Central memory CD8-positive, alpha-beta T cell (primary cell): ENCODE results near the gene TMEM18.

Experiments used
- ATAC-seq: fragments of 150-1000 bp; cut with Tn5 transposase; replicated peaks from 2 replicates; pipeline ENCODE4 v1.10.0; 2022; ENCODE audit warnings: mild to moderate bottlenecking, moderate FRiP score, moderate number of reproducible peaks; ENCODE audit not compliant: poor library complexity, severe bottlenecking; ENCODE audit errors: extremely low read depth
- DNase-seq, 2 donors: peaks; one replicate each; pipeline ENCODE4 v3.0.0; 2021; ENCODE audit warnings: low spot score in 2 of 2
- H3K27ac Mint-ChIP-seq: one replicate; pipeline ENCODE4 v1.8.0; 2022; ENCODE audit warnings: low read depth, mild to moderate bottlenecking, moderate library complexity, mixed read lengths
- H3K27me3 Mint-ChIP-seq: one replicate; pipeline ENCODE4 v1.8.0; 2022; ENCODE audit warnings: mixed read lengths
- H3K36me3 Mint-ChIP-seq: one replicate; pipeline ENCODE4 v1.8.0; 2022; ENCODE audit warnings: mild to moderate bottlenecking, moderate library complexity, mixed read lengths; ENCODE audit not compliant: insufficient read depth
- H3K4me1 Mint-ChIP-seq: one replicate; pipeline ENCODE4 v1.8.0; 2022; ENCODE audit warnings: mixed read lengths
- H3K4me3 Mint-ChIP-seq: one replicate; pipeline ENCODE4 v1.8.0; 2022; ENCODE audit warnings: mild to moderate bottlenecking, moderate library complexity, mixed read lengths
- H3K9me3 Mint-ChIP-seq: one replicate; pipeline ENCODE4 v1.8.0; 2022; ENCODE audit warnings: mixed read lengths

TMEM18 gene

GRCh38 chr2:665340-666073 is 11.7 kb downstream of the TMEM18 start:
- H3K36me3 Mint-ChIP-seq: peaks cover 21% of the 10 kb centered on the region
- no peaks in the 10 kb centered on the region for H3K27me3 Mint-ChIP-seq
- H3K4me1 Mint-ChIP-seq: peaks cover 46% of the 10 kb centered on the region
- DNase-seq: no peak
- H3K9me3 Mint-ChIP-seq: peaks cover 10% of the 10 kb centered on the region
- no peak overlapping the region for H3K4me3 Mint-ChIP-seq
- no peak overlapping the region for H3K27ac Mint-ChIP-seq
- no peak for ATAC-seq

GRCh38 chr2:664063-664462 is 13.1 kb downstream of the TMEM18 start:
- ATAC-seq (no peak), DNase-seq (no peak)
- peaks cover 4% of the 10 kb centered on the region for H3K27me3 Mint-ChIP-seq
- no peak overlapping the region for H3K4me3 Mint-ChIP-seq
- peaks cover 10% of the 10 kb centered on the region for H3K9me3 Mint-ChIP-seq
- peaks cover 12% of the 10 kb centered on the region for H3K36me3 Mint-ChIP-seq
- peaks cover 46% of the 10 kb centered on the region for H3K4me1 Mint-ChIP-seq
- H3K27ac Mint-ChIP-seq: peak overlapping the region; percentile 17

- H3K9me3 Mint-ChIP-seq: peaks cover 10% of the 10 kb centered on the region
- peak overlapping the region; percentile 17 for H3K27ac Mint-ChIP-seq
- no peak for ATAC-seq
- H3K36me3 Mint-ChIP-seq: peaks cover 12% of the 10 kb centered on the region
- DNase-seq: no peak
- peaks cover 46% of the 10 kb centered on the region for H3K4me1 Mint-ChIP-seq
- H3K27me3 Mint-ChIP-seq: peaks cover 12% of the 10 kb centered on the region
- peak overlapping the region; percentile 16 for H3K4me3 Mint-ChIP-seq
Observed at GRCh38 chr2:663221-663620, 14.0 kb downstream of the TMEM18 start.

GRCh38 chr2:661360-661635 is 15.9 kb downstream of the TMEM18 start:
- Mint-ChIP-seq H3K4me1 (peaks cover 51% of the 10 kb centered on the region), H3K27me3 (peaks cover 24% of the 10 kb centered on the region), H3K36me3 (peaks cover 6% of the 10 kb centered on the region), H3K4me3 (no peak overlapping the region), H3K9me3 (peaks cover 10% of the 10 kb centered on the region), H3K27ac (no peak overlapping the region)
- ATAC-seq (no peak), DNase-seq (no peak)

GRCh38 chr2:660586-661359 is 16.4 kb downstream of the TMEM18 start:
- Mint-ChIP-seq H3K4me3 (no peak overlapping the region), H3K9me3 (peaks cover 10% of the 10 kb centered on the region), H3K4me1 (peaks cover 51% of the 10 kb centered on the region), H3K36me3 (peaks cover 4% of the 10 kb centered on the region), H3K27me3 (peaks cover 24% of the 10 kb centered on the region), H3K27ac (no peak overlapping the region)
- no peak for DNase-seq
- no peak for ATAC-seq

- H3K9me3 Mint-ChIP-seq: peaks cover 3% of the 10 kb centered on the region
- peaks cover 44% of the 10 kb centered on the region for H3K4me1 Mint-ChIP-seq
- ATAC-seq: no peak
- no peak overlapping the region for H3K27ac Mint-ChIP-seq
- no peak overlapping the region for H3K4me3 Mint-ChIP-seq
- DNase-seq: no peak
- H3K36me3 Mint-ChIP-seq: no peaks in the 10 kb centered on the region
- H3K27me3 Mint-ChIP-seq: peaks cover 24% of the 10 kb centered on the region
Observed at GRCh38 chr2:660029-660428, 17.2 kb downstream of the TMEM18 start.

GRCh38 chr2:658426-658825 is 18.8 kb downstream of the TMEM18 start:
- no peaks in the 10 kb centered on the region for H3K36me3 Mint-ChIP-seq
- H3K27ac Mint-ChIP-seq: no peak overlapping the region
- H3K9me3 Mint-ChIP-seq: no peaks in the 10 kb centered on the region
- peaks cover 24% of the 10 kb centered on the region for H3K27me3 Mint-ChIP-seq
- H3K4me3 Mint-ChIP-seq: no peak overlapping the region
- DNase-seq (no peak), ATAC-seq (no peak)
- H3K4me1 Mint-ChIP-seq: peaks cover 33% of the 10 kb centered on the region

GRCh38 chr2:657766-658165 is 19.4 kb downstream of the TMEM18 start:
- Mint-ChIP-seq H3K27me3 (peaks cover 29% of the 10 kb centered on the region), H3K9me3 (no peaks in the 10 kb centered on the region), H3K4me1 (peaks cover 33% of the 10 kb centered on the region), H3K27ac (no peak overlapping the region), H3K36me3 (no peaks in the 10 kb centered on the region), H3K4me3 (no peak overlapping the region)
- DNase-seq (no peak), ATAC-seq (no peak)

GRCh38 chr2:656676-657075 is 20.5 kb downstream of the TMEM18 start:
- no peak for DNase-seq
- Mint-ChIP-seq H3K9me3 (no peaks in the 10 kb centered on the region), H3K36me3 (no peaks in the 10 kb centered on the region), H3K4me1 (peaks cover 26% of the 10 kb centered on the region), H3K27ac (no peak overlapping the region), H3K27me3 (peaks cover 31% of the 10 kb centered on the region), H3K4me3 (no peak overlapping the region)
- ATAC-seq: peak; percentile 28

- DNase-seq (no peak), ATAC-seq (no peak)
- H3K27ac Mint-ChIP-seq: no peak overlapping the region
- H3K9me3 Mint-ChIP-seq: no peaks in the 10 kb centered on the region
- no peaks in the 10 kb centered on the region for H3K36me3 Mint-ChIP-seq
- H3K4me1 Mint-ChIP-seq: peaks cover 19% of the 10 kb centered on the region
- peaks cover 31% of the 10 kb centered on the region for H3K27me3 Mint-ChIP-seq
- H3K4me3 Mint-ChIP-seq: no peak overlapping the region
Observed at GRCh38 chr2:655626-656025, 21.6 kb downstream of the TMEM18 start.

- H3K9me3 Mint-ChIP-seq: no peaks in the 10 kb centered on the region
- peaks cover 31% of the 10 kb centered on the region for H3K27me3 Mint-ChIP-seq
- no peak for DNase-seq
- H3K4me1 Mint-ChIP-seq: peaks cover 19% of the 10 kb centered on the region
- no peak overlapping the region for H3K4me3 Mint-ChIP-seq
- no peak overlapping the region for H3K27ac Mint-ChIP-seq
- H3K36me3 Mint-ChIP-seq: no peaks in the 10 kb centered on the region
- ATAC-seq: no peak
Observed at GRCh38 chr2:654896-655295, 22.3 kb downstream of the TMEM18 start.

GRCh38 chr2:653645-654425 is 23.4 kb downstream of the TMEM18 start:
- no peaks in the 10 kb centered on the region for H3K36me3 Mint-ChIP-seq
- H3K27ac Mint-ChIP-seq: no peak overlapping the region
- ATAC-seq: no peak
- no peak overlapping the region for H3K4me3 Mint-ChIP-seq
- peaks cover 19% of the 10 kb centered on the region for H3K4me1 Mint-ChIP-seq
- H3K27me3 Mint-ChIP-seq: peaks cover 24% of the 10 kb centered on the region
- DNase-seq: peak in 1 of 2 donors; percentile 6
- H3K9me3 Mint-ChIP-seq: no peaks in the 10 kb centered on the region
